T follicular helper cell (primary cell): ENCODE data around the gene USF1.

ENCODE experiments used
- DNase-seq: peaks from one replicate; pipeline ENCODE4 v3.0.0-alpha.2; 2020; ENCODE audit warnings: low read depth
- total RNA-seq, 2 experiments: gene quantifications; one replicate each; lab custom pipeline; 2026; lab: John Stamatoyannopoulos, UW

The USF1 gene
- total RNA-seq = 43.2 to 85.5 reads per million in 2 experiments

- peak; percentile 86 for DNase-seq
These were observed at the start of gene USF1 for GRCh38 chr1:161045736-161046604. Gene USF1 (minus strand): TSS chr1:161045977. CDS start chr1:161043275, 2,702 bp downstream.

- DNase-seq = no peak
These were observed 49.5 kb upstream of the USF1 start for GRCh38 chr1:161095230-161095629.

- no peak for DNase-seq
These were observed 48.7 kb upstream of the USF1 start for GRCh38 chr1:161094481-161094880.

GRCh38 chr1:161092621-161093028 is 46.8 kb upstream of the USF1 start:
- DNase-seq = no peak

GRCh38 chr1:161091796-161092507 is 46.2 kb upstream of the USF1 start:
- DNase-seq = no peak

GRCh38 chr1:161091093-161091492 is 45.3 kb upstream of the USF1 start:
- no peak for DNase-seq

- no peak for DNase-seq
These were observed 44.8 kb upstream of the USF1 start for GRCh38 chr1:161090617-161091016.

GRCh38 chr1:161089938-161090337 is 44.2 kb upstream of the USF1 start:
- DNase-seq = no peak

- no peak for DNase-seq
These were observed 43.6 kb upstream of the USF1 start, which contains the start of gene NECTIN4 for GRCh38 chr1:161089251-161089924. Gene NECTIN4 (minus strand): TSS chr1:161089558. CDS start chr1:161089296, 262 bp downstream.

GRCh38 chr1:161088587-161089110 is 42.9 kb upstream of the USF1 start:
- DNase-seq = no peak

- no peak for DNase-seq
These were observed 40.7 kb upstream of the USF1 start for GRCh38 chr1:161086457-161086856.

- no peak for DNase-seq
These were observed 39.4 kb upstream of the USF1 start for GRCh38 chr1:161085165-161085564.

- no peak for DNase-seq
These were observed 38.8 kb upstream of the USF1 start for GRCh38 chr1:161084597-161084988.

- no peak for DNase-seq
These were observed 38.2 kb upstream of the USF1 start for GRCh38 chr1:161083748-161084596.

GRCh38 chr1:161082996-161083747 is 37.4 kb upstream of the USF1 start:
- no peak for DNase-seq

GRCh38 chr1:161082483-161082882 is 36.7 kb upstream of the USF1 start:
- no peak for DNase-seq

GRCh38 chr1:161081519-161081918 is 35.7 kb upstream of the USF1 start:
- no peak for DNase-seq

- DNase-seq = no peak
These were observed 34.9 kb upstream of the USF1 start for GRCh38 chr1:161080441-161081405.

- DNase-seq = no peak
These were observed 33.8 kb upstream of the USF1 start for GRCh38 chr1:161079436-161080110.
